Measurements from ENCODE around the gene RAB3IL1.

Gene RAB3IL1

DNA sequence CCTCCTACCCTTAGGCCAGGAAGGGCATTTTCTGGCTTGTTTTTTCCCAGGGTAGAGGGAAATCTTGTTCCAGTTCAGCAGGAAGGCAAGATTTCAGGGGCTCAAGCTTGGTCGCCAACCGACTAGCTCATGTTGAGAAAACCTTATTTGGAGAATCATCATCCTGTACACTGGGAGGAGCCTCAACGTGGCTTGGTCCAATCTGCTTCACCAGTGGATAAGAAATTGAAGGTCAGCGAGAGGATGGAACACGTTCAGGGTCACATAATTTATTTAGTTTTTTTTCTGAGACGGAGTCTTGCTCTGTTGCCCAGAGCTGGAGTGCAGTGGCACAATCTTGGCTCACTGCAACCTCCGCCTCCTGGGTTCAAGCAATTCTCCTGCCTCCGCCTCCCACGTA, 68.7 kb downstream of the RAB3IL1 start:
- in situ Hi-C loops (cut with MboI; ENCODE audit: low sequenced_read_pairs) = no loop called here

GRCh38 chr11:61847914-61848581, 69.3 kb downstream of the RAB3IL1 start:
- in situ Hi-C loops (cut with MboI; ENCODE audit: low sequenced_read_pairs) = no loop called here

Data from HL-60/S4 treated with phorbol 12-myristate 13-acetate at 8.2 ng/mL for 4 days and 3 days (cell line).